Stomach (tissue), 9 donors: Measurements from ENCODE around the gene CCDC170. TPM values are rescaled to one million over a fixed set of nuclear protein-coding genes. Genes with fewer than 3 reads are reported as not detected.

Experiments
- DNase-seq, 2 donors: peaks; one replicate each; pipeline versions ENCODE4 v3.0.0 to v3.0.0-alpha.2; 2013 to 2019
- H3K27ac ChIP-seq, 5 donors: fragments of 200-600 bp in 4 of 5; sonication (generic) in 4 of 5; one replicate each; pipeline ENCODE4 v1.5.1; 2013 to 2019; ENCODE audit warnings: mild to moderate bottlenecking in 1 of 5, moderate library complexity in 1 of 5
- H3K27me3 ChIP-seq, 3 donors: fragments of 200-600 bp; sonication (generic); one replicate each; pipeline ENCODE4 v1.5.1; 2017 to 2019; ENCODE audit warnings: mixed run types in 1 of 3
- H3K36me3 ChIP-seq, 4 donors: fragments of 200-600 bp; sonication (generic); 1 replicate in 3 of 4; 2 replicates in 1 of 4; pipeline ENCODE4 v1.5.1; 2016 to 2019
- H3K4me1 ChIP-seq, 4 donors: fragments of 200-600 bp; sonication (generic); one replicate each; pipeline ENCODE4 v1.5.1; 2016 to 2019
- H3K4me3 ChIP-seq, 4 donors: fragments of 200-600 bp; sonication (generic) in 3 of 4; one replicate each; pipeline ENCODE4 v1.5.1; 2016 to 2019; ENCODE audit warnings: mild to moderate bottlenecking in 1 of 4
- H3K9me3 ChIP-seq, 4 donors: fragments of 200-600 bp; sonication (generic); one replicate each; pipeline ENCODE4 v1.5.1; 2016 to 2019
- EP300 ChIP-seq: sonication (generic); formaldehyde crosslinking; IDR thresholded peaks from one replicate; pipeline ENCODE4 v1.6.1; 2017; ENCODE audit warnings: antibody characterized with exemption
- POLR2A ChIP-seq, 4 donors: fragments of 450-650 bp; IDR thresholded peaks; one replicate each; pipeline ENCODE4 v1.6.1; 2016; ENCODE audit warnings: antibody characterized with exemption in 4 of 4, control low read depth in 2 of 4, mild to moderate bottlenecking in 1 of 4, moderate library complexity in 1 of 4
- POLR2AphosphoS5 ChIP-seq, 3 donors: sonication (generic); formaldehyde crosslinking; IDR thresholded peaks; one replicate each; pipeline ENCODE4 v1.6.1; 2016; ENCODE audit warnings: antibody characterized with exemption in 3 of 3
- WGBS, 5 donors: extraction: QIAGEN DNeasy Blood & Tissue Kit in 3 of 5; methylation state at CpG; one replicate each; pipeline versions ENCODE4 v1.1.5 to v1.1.7; 2013 to 2018; 5-methylcytosine and 5-hydroxymethylcytosine counted together
- intact Hi-C: fragments of 100-400 bp; cut with DNase I; formaldehyde crosslinking; loops from one replicate; pipeline ENCODE4 v1.15.1; 2023; ENCODE audit warnings: low total_unique reads
- polyA plus RNA-seq, 3 donors: library from polyadenylated mRNA; stranded (reverse); fragments of 200-250 nt; gene quantifications; one replicate each; pipeline ENCODE4 v1.2.3, GENCODE V29; 2013
- total RNA-seq, 5 donors: library from RNA; depleted of rRNA; stranded (reverse); fragments of >200 nt; gene quantifications; one replicate each; pipeline versions ENCODE4 v1.1.0 to v1.2.3, GENCODE V29; 2014 to 2016
- TF ChIP-seq, protein P1 (sequence below), 7 experiments: fragments of 450-650 bp in 4 of 7; fragments of 200-600 bp in 3 of 7; sonication (generic) in 3 of 7; IDR thresholded peaks; one replicate each; pipeline ENCODE4 v1.5.1; 2016 to 2019; ENCODE audit warnings: antibody characterized with exemption in 7 of 7, control low read depth in 2 of 7, mild to moderate bottlenecking in 1 of 7
- donor health status: healthy with polysubstance abuse.
- donor health status: Bipolar disorder and iron deficiency.
- donor health status: healthy.

CCDC170 gene
- total and polyA plus RNA-seq, 8 donors: 0.05 to 3.6 (median 0.61) TPM; not detected in 1

DNA sequence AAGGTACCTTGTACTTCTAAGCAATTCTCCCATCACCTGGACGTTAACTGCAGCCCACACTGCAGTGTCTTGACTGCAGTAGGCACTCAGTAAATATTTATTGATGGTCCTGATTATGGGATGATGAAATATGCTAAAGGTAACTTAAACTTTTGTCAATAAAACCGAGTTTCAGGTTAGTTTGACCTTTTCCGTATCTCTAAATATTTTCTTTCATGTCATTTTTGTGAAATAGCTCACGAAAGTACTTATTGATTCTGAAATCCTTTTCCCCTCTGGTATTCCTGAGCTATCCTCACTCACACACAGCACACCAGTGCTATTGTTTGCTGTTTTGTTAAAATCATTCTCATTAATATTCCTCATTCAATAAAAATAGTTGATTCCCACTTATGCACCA lies 164.3 kb downstream of the CCDC170 start:
- Histone ChIP-seq H3K27me3 (no peaks in the 10 kb centered on the region), H3K9me3 (peaks cover 0 to 15% (median 8%) of the 10 kb centered on the region in 4 donors), H3K4me3 (no peak overlapping the region), H3K36me3 (no peaks in the 10 kb centered on the region), H3K27ac (no peak overlapping the region), H3K4me1 (peaks cover 0 to 7% (median 1%) of the 10 kb centered on the region in 4 donors)
- no peak for DNase-seq
- WGBS, 5 donors: 29 to 47% (median 42%) methylated on average over 4 of the region's 4 CpGs
- TF ChIP-seq EP300 (no peak), POLR2AphosphoS5 (IDR thresholded peaks at IDR 0.05) (no peak), POLR2A (IDR thresholded peaks at IDR 0.05) (no peak)
- TF ChIP-seq, protein P1, sequence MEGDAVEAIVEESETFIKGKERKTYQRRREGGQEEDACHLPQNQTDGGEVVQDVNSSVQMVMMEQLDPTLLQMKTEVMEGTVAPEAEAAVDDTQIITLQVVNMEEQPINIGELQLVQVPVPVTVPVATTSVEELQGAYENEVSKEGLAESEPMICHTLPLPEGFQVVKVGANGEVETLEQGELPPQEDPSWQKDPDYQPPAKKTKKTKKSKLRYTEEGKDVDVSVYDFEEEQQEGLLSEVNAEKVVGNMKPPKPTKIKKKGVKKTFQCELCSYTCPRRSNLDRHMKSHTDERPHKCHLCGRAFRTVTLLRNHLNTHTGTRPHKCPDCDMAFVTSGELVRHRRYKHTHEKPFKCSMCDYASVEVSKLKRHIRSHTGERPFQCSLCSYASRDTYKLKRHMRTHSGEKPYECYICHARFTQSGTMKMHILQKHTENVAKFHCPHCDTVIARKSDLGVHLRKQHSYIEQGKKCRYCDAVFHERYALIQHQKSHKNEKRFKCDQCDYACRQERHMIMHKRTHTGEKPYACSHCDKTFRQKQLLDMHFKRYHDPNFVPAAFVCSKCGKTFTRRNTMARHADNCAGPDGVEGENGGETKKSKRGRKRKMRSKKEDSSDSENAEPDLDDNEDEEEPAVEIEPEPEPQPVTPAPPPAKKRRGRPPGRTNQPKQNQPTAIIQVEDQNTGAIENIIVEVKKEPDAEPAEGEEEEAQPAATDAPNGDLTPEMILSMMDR (IDR thresholded peaks at IDR 0.05): no peak
- intact Hi-C loops: no loop called here

DNA sequence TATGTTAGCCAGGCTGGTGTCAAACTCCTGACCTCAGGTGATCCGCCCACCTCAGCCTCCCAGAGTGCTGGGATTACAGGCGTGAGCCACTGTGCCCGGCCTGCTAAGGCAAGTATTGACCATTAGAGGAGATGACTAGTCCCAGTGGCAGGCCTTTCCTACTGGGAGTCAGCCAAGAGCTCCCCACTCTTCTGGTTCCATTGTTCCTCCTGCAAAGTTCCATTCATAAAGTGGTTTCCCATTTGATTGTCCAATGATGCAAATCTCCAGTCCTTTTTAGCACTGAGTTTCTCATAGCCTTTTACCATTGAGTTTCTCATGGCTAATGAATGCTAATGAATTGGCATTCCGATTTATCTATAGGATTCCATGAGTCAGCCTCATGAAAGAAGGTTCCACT lies 165.4 kb downstream of the CCDC170 start:
- peaks cover 0 to 15% (median 8%) of the 10 kb centered on the region in 4 donors for H3K9me3 ChIP-seq
- H3K4me1 ChIP-seq: peaks cover 0 to 11% (median 3%) of the 10 kb centered on the region in 4 donors
- intact Hi-C loops: no loop called here
- no peak overlapping the region for H3K4me3 ChIP-seq
- 69 to 94% (median 81%) methylated on average over 4 of the region's 4 CpGs for WGBS, 5 donors
- DNase-seq: no peak
- TF ChIP-seq POLR2AphosphoS5 (IDR thresholded peaks at IDR 0.05) (no peak), POLR2A (IDR thresholded peaks at IDR 0.05) (no peak), EP300 (no peak)
- TF ChIP-seq, protein P1 (IDR thresholded peaks at IDR 0.05): no peak
- no peaks in the 10 kb centered on the region for H3K36me3 ChIP-seq
- H3K27ac ChIP-seq: no peak overlapping the region
- no peaks in the 10 kb centered on the region for H3K27me3 ChIP-seq

DNA sequence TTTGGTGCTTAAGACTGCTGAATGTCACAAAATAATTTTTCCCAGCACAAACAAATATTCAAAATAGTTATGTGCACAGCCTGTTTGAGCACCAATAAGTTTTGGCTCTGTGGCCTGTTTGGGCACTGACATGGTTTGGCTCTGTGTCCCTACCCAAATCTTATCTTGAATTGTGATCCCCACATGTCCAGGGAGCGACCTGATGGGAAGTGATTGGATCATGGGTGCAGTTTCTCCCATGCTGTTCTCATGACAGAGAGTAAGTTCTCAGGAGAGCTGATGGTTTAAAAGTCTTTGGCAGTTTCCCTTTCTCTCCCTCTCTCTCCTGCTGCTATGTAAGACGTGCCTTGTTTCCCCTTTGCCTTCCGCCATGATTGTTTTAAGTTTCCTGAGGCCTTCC lies 167.7 kb downstream of the CCDC170 start:
- no peaks in the 10 kb centered on the region for H3K36me3 ChIP-seq
- TF ChIP-seq POLR2A (IDR thresholded peaks at IDR 0.05): no peak
- TF ChIP-seq, protein P1 (IDR thresholded peaks at IDR 0.05): no peak
- TF ChIP-seq EP300: no peak
- no peak for TF ChIP-seq POLR2AphosphoS5 (IDR thresholded peaks at IDR 0.05)
- 88 to 93% (median 90%) methylated on average over 3 of the region's 3 CpGs for WGBS, 5 donors
- H3K9me3 ChIP-seq: no peaks in the 10 kb centered on the region
- no peak for DNase-seq
- H3K27me3 ChIP-seq: no peaks in the 10 kb centered on the region
- no peak overlapping the region for H3K27ac ChIP-seq
- H3K4me1 ChIP-seq: peaks cover 0 to 11% (median 3%) of the 10 kb centered on the region in 4 donors
- H3K4me3 ChIP-seq: no peak overlapping the region
- intact Hi-C loops: no loop called here

DNA sequence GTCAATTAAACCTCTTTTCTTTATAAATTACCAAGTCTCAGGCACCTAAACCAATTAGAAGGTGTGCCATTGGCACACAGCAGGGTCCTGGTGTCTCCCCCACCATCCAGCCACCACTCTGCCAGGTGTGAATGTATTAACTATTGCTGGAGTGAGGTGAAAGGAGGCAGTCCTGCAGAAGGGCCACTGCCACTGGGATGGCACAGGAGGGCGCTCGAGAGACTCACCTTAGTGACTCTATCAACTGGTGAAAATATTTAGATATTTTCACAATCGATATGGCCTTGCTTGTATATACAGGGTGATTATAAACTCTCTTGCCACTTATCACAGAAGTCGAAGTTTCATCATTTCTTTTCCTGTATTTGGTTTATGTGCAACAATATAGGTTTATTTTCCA lies 168.1 kb downstream of the CCDC170 start:
- Histone ChIP-seq H3K27ac (no peak overlapping the region), H3K36me3 (no peaks in the 10 kb centered on the region), H3K4me1 (peaks cover 0 to 11% (median 3%) of the 10 kb centered on the region in 4 donors), H3K4me3 (no peak overlapping the region), H3K9me3 (no peaks in the 10 kb centered on the region), H3K27me3 (no peaks in the 10 kb centered on the region)
- TF ChIP-seq, protein P1 (IDR thresholded peaks at IDR 0.05): no peak
- no peak for TF ChIP-seq EP300
- TF ChIP-seq POLR2AphosphoS5 (IDR thresholded peaks at IDR 0.05): no peak
- no peak for TF ChIP-seq POLR2A (IDR thresholded peaks at IDR 0.05)
- intact Hi-C loops: no loop called here
- 47 to 72% (median 55%) methylated on average over 4 of the region's 4 CpGs for WGBS, 5 donors
- no peak for DNase-seq
